Transverse colon (tissue), 3 donors: ENCODE results near the gene HOXA13.

Experiments
- CTCF ChIP-seq, 5 experiments: fragments of 200-600 bp in 3 of 5; fragments of 450-650 bp in 2 of 5; sonication (generic) in 3 of 5; IDR thresholded peaks; 1 replicate in 2 of 5; 2 replicates in 3 of 5; pipeline ENCODE4 v1.5.1; 2016 to 2017; ENCODE audit warnings: antibody characterized with exemption in 5 of 5, inconsistent platforms in 3 of 5, mild to moderate bottlenecking in 2 of 5, moderate library complexity in 1 of 5
- POLR2A ChIP-seq: fragments of 450-650 bp; IDR thresholded peaks from one replicate; pipeline ENCODE4 v1.6.1; 2016; ENCODE audit warnings: antibody characterized with exemption, mild to moderate bottlenecking, moderate library complexity

GRCh38 chr7:27170426-27171324 is 29.2 kb downstream of the HOXA13 start:
- TF ChIP-seq CTCF (IDR thresholded peaks at IDR 0.05): no peak
- no peak for TF ChIP-seq POLR2A
